GM19463 (cell line): ENCODE measurements around the gene PIGV.

Experiments used
- ATAC-seq: cut with Tn5 transposase; IDR thresholded peaks from one replicate; pipeline ENCODE4 v1.9.1; 2021; ENCODE audit warnings: mild to moderate bottlenecking, moderate library complexity; ENCODE audit not compliant: unreplicated experiment

Gene PIGV

DNA sequence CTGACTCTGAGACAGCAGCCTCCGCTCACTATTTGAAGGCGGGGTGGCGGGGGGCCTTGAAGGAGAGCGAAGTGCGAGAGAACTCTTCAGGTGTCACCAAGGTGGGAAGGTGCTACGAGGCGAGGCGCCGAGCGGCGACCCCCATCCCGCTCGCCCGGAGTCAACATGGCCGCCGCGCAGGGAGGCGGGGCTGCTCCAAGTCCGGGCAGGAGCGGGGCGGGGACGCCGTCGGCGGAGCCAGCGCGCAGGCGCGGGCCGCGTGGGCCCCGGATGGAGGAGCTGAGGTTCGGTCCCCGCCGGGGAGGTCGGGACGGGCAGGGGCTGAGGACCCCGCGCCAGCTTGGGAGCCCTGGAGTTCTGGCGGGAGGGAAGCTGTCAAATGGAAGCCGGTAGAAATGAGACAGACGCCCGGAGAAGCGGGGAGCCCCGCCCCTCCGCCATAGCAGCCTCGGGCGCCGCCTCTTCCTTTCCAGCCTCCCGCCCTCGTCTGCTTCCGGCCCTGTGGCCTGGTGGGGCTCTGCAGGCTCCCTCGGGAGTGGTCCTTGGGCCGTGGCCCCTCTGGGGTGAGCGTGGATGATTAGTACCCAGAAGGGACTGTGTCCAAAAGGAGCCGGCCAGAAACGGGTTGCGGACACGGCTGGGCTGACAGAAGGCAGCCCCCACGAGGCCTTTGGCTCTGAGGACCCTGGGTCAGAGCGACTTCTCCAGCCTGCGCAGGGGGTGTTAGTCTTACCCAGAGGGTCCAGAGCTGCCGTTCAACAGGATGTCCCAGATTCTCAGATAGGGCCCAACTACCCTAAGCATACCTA is at the start of gene PIGV:
PIGV (plus strand) TSS at position 245 of the 809 bp plus-strand sequence. CDS start 2,866 bp downstream, outside the sequence.
- ATAC-seq = peak; percentile 47

DNA sequence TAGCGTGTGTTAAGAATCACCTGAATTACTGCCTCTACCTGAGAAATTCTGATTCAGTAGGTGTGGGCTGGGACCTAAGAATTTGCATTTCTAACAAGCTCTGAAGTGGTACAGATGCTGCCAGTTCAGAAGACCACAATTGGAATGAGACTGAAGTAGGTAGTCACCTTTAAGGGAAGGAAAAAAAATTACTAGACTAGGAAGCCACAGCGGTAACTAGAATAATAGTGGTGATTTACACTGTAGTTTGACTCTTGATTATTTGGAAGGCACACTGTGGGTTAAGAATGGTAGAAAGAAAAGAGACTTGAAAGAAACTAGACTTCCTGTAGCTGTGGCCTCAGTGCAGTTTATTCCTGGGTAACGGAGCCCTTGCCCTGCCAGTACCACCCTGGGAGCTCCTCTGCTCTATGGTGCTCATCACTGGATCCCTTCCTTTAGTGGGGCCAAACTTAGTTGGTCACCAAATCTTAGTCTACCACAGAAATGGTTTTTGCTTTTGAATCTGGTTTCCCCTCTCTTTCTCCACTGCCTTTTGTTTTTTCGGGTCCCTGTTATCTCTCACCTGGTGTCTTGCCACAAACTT is 48.3 kb upstream of the PIGV start:
- no peak for ATAC-seq

DNA sequence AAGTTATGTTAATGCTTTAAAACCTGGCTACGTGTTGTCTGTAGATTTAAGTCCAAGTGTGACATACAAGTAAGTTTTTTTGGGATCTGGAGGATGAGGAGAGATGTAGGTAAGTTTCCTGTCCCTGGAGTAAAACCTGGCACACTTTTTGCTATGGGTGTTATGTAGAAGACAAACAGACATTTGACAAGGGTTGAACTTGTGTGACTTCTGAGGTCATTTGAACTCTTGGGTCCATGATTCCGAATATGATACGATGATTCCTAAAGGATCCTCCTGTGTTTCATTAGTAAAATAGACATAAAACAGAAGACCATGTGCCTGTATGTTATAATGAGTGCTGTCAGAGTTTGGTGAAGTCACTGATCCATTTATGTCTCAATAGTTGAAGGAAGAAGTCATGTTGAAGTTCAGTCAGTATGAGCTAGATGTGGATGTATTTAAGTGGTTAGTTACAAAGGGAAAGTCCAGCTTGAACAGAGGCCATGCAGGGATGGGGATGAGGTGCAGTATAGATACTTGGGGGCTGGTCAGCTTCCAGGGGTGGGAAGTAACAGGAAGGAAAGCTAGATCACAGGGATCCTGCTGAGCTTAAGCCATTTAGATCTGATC is 47.6 kb upstream of the PIGV start:
- no peak for ATAC-seq

DNA sequence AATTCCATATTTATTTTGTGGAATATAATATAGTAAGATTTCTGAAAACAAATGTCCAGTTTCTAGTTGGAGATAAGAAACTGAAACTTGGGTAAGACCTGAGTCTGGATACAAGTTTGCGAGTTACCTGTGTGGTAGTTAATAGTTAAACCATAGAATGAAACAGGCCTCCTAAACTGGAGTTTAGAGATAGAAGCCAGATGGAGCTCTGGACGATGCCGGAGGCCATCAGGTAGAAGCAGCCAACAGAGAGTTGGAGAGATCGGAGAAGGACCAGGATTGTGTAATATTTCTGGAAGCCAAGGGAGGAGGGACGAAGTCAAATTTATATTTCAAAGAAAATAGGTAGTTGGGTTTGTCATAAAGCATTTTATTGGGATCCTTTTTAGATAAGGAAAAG is 46.8 kb upstream of the PIGV start:
- no peak for ATAC-seq

DNA sequence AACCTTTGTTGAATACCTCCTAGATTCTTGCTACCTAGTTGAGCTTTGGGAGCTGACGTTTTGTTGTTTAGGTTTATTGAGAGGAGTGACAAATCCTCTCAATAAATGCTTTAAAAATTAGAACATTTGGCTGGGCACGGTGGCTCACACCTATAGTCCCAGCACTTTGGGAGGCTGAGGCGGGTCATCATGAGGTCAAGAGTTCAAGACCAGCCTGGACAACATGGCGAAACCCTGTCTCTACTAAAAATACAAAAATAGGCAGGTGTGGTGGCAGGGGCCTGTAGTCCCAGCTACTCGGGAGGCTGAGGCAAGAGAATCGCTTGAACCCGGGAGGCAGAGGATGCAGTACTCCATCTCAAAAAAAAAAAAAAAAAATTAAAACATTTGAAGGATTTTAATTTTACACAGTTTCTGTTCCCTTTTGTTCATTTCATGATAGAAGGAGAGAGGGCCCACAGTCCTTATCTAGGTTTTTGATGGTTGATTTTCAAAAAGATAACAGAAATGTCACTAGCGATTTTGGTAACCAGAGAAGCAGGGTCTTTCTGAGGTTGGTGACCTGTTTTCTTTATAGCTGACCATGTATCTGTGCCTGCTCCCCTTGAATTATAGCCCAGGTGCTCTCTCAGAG is 44.2 kb upstream of the PIGV start:
- ATAC-seq = no peak

DNA sequence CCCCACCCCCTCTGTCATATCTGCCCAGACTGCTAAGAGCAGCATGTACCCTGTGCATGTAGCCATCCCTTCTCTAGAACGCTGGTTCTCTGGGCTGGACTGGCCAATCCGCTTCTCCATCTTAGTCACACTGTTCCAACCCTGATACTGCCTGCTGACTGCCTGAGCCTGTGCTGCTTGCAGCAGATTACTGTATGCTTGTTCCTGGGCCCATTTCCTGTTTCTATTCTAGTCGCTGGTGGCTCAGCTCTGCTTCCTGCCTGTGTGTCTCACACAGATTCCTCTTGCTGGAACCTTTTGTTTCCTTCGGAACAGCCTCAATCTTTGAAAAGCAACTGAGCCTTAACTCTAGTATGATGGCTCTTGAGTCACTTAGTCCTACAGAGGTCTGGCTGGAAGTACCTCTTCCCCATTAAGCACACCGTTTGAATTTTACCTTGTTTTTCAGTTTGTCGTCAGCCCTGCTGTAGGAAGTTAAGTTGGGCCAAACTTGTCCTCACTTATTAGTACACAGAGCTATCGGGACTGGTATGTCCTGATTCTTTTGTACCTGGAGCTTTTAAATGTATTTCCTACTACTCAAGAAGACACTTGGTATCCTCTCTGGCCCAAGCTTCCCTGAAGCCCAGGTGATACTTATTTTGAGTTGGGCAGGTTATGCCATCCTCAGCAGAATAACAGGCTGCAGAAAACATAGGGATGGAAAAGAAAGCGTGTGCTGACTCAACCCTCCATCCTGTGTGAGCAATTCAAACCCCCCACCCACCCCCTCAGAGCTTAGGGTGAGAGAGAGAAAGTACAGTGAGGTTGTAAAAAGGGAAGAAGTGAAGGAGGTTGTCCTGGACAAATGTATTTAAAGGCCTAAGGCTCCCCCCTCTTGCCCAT is 43.4 kb upstream of the PIGV start:
- peak; percentile 96 for ATAC-seq

DNA sequence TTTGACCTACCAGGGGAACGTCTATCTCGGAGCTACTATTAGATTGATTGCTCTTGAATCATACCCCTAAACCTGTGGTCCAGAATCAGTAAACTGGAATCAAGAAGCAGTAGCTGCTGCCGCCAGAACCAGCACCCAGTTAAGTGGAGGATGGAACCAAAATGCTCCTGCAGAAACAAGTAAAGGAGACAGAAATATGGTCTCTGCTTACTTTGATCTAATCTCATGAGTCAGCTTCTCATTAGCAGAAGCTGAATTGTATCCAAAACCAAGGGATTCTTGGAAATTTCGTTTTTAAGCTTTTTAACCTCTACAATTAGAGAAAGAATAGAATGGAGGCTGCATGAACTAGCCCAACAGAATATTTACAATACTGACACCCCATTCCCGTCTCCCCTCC is 42.6 kb upstream of the PIGV start:
- no peak for ATAC-seq

DNA sequence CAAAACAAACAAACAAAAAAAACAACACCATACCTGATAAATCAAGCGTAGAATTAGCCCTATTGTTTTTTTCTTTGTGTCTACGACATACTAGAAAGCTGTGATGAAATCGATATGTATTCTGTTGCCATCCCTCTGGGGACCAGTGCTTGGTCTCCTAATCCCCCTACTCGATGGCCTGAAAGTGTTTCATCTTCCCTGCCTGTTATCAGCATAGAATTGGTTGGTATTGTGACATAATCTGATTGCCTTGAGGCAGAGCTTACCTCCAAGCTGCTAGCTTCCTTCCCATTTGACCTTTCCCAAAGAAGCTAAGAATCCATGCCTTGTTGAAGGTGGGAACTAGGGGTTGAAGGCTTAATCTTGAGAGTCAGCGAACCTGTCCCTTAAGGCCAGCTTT is 40.7 kb upstream of the PIGV start:
- ATAC-seq = no peak

DNA sequence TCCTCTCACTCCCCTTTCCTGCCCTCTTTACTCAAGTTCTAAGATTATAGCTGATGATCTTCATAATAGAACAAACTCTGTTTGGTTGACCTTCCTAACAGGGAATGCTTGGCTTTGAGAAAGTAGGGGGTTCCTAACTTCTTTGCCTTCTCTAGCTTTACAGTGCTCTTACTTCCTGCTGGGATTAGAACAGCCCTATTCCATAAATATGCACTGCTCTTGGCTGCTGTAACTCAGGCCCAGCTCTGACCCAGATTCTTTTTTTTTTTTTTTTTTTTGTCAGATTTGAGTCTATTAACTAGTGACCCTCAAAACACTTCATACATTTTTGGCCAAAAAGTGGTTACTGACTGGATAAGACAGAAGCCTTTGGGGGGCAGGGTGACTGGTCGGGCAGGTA is 39.4 kb upstream of the PIGV start:
- ATAC-seq = no peak

DNA sequence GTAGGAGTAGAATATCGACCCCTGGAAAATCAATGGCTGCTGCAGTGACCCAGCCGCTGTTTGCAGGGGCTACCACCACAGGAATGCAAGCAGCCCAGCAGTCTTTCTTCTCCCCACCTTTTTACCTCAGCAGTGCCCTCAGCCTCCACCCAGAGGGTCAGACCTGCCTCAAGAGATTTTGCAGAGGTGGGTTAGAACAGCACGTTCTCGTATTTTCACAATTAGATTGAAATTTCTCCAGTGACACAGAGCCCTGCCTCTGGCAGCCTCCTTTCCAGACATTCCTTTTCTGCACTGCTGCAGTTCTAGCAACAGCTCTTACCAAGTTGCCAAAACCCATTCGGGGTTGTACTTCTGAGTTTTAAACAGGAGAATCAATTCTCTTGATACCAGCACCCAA is 38.3 kb upstream of the PIGV start:
- no peak for ATAC-seq

DNA sequence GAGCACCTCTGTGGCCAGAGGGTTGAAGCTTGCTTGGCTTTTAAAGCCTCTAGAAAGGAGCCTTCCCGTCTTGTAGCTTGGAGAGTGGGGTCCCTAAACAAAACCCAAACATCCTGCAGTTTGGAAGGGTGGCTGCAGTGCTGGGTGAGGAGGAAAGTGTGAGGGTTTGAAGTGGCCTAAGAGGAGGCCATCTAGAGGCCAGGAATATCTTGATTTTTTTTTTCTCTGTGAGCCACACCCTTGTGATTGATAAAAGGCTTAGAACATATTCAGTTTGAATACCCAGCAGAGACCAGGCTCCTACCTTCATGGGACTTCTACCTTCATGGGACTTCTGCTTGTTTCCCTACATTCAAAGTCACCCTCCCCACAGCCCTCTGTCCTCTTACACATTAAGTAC is 37.3 kb upstream of the PIGV start:
- ATAC-seq = no peak

DNA sequence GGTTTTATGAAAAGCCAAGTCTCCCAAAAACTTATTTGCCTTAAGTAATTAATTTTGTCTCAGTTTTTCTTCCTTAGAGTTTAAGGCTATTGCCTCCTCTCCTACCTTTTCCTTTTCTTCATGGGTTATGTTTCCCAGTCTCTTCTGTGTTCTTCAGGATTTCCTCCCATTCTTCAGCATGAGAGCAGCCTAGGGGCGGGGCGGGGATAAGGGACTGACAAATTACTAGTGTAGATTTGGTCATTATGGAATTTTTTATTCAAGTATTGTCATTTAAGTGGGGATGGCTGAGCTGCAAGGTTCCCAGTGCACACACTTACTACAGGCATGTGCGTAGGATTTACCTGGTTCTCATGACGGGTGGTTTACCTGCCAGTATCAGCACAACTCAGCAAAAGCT is 35.2 kb upstream of the PIGV start:
- ATAC-seq = no peak

DNA sequence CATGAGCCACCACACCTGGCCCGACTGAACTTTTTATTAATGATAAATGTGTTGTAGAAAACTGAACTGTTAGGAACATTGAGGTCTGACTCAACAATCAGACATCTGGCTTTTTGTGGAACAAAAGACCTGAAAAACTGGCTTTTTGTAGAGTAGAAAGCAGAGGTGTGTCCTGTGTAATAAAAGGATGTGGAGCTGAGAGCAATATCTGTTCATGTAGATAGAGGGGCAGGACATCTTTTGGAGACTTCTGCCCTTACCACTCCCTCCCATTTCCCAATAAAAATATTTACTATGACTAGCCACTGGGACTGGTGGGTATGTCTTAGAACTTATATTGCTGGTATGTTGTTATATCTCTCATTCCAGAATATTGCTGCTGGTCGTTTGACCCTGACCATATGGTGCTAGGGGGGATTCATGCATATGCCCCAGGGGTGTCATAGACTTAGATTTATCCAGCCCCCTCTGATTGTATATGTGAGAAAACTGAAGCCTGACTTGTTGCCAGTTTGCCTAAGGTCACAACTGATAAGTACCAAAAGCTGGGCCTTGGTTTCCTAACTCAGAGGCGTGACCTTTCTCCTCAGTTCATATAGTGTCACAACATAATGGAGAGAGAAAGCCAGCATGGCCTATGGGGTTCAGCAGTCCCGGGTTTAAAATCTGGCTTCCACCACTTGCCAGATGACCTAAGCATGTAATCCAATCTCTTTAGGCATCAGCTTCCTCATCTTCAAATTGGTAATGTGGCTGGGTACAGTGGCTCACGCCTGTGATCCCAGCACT is 33.5 kb upstream of the PIGV start:
- ATAC-seq = no peak

DNA sequence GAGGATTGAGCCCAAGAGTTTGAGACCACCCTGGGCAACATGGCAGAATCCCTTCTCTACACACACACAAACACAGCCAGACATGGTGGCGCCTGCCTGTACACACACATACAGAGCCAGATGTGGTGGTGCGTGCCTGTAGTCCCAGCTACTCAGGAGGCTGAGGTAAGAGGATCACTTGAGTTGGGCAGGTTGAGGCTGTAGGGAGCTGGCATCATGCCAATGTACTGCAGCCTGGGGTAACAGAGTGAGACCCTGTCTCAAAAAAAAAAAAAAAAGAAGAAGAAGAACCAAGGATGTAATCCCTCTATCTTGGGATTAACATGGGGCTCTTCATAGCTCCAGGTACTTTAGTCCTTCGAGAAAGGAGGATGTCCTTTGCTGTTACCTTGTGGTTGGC is 29.4 kb upstream of the PIGV start:
- no peak for ATAC-seq

DNA sequence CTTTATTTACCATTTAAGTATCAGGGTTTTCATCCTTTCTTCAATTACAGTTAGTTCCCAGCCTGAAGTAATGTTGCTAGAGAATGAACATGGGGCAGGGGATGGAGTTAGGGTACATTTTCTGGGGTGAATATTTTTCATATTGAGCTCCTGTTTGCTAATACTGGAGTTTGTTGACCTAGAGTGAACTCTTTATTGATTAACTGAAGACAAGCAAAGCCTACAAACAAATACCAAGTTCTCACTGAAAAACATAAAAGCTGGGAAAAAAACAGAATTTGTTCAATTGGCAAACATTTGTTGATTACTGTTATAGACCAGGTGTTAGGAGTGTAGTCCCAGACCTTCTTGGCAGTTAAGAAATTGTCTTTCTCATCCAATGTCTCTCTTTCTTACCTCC is 28.2 kb upstream of the PIGV start:
- no peak for ATAC-seq

DNA sequence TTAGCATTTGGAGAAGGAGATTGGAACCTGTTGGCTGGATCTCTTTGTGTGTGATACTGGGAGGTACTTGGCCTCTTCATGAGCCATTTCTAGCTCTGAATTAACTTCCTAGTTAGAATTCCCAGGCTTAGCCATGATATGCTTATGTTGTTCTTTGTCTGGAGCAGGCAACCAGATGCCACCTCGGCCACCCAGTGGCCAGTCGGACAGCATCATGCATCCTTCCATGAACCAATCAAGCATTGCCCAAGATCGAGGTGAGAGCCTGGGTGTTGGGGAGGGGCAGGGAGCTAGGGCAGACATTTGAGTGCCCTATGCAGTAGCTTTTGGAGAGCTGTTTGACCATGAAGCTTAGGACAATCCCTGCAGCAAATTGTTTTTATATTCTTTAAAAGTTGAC is 26.5 kb upstream of the PIGV start:
- ATAC-seq = no peak

DNA sequence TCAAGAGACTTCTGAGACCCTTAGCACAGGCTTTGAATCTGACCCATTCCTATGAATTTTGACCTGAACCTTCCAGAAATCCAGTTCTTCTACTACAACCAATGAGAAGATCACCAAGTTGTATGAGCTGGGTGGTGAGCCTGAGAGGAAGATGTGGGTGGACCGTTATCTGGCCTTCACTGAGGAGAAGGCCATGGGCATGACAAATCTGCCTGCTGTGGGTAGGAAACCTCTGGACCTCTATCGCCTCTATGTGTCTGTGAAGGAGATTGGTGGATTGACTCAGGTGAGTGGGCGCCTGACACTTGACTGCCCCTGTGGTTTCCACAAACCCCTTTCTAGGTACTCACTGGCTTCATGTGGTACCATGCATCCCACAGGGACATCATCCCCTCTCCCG is 20.0 kb upstream of the PIGV start:
- no peak for ATAC-seq

DNA sequence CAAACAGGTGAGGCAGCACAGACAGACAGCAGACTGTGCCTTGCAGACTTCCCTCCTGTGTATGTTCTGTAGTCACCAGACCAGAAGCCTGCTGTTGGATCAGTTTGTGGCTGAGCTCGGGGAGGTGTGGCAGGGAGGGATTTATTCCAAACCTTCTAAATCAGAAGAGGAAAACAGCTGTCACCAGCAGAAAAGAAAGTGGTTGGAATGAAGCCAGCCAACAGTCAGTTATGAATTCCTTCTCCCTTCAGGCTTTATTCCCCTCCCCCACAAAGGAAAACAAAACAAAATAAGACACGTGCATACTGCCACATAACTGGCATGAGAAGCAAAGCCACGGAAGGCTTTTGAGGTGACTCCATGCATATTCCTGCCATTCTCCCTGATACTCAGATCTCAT is 19.0 kb upstream of the PIGV start:
- no peak for ATAC-seq

DNA sequence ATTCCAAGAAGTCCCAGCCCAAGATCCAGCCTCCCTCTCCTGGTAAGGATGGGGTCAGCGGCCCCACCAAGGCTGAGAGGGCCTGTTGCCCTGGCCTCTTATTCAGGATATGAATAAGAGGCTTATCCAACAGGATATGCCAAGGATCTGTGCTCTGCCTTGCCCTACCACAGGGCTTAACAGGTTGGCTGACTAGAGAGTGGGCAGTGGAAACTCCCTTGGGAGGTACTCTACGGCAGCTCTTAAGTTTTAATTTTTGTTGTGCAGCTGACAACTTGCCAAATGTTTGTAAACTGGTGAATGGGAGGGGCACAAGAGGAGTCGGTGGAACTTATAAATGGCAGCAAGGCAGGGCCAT is 16.5 kb upstream of the PIGV start:
- ATAC-seq = no peak

DNA sequence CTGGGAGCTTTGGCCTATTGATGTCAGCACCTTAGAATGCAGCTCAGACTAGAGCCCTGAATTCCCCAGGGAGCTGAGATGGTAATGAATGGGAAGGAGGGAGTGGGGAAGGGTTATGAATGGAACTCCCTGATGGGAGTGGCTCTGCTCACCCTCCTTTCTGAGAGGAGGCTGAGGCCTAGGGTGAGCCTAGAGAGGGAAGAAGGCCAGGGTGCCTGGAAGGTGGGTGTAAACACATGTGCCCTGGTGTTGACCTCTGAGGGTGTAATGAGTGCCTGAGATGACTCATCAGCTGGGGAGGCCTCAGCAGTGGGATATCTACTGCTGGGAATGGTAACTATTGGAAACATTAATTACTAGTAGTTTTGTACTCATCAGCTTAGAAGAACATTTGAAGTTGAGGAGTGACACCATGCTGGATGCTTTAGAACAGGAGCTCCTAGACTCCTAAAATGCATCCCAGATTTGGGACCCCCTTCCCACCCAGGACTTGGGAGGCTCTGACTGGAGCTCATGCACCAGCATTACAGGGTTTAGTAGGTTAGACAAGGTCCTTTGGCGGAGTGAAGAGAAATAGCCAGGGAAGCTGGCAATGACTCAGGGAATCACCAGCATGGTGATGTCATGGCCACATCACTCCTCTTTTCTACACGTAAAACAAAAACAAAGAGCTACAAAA is 16.0 kb upstream of the PIGV start:
- no peak for ATAC-seq
